Measurements from ENCODE around the gene ASF1A. TPM values are rescaled to one million over a fixed set of nuclear protein-coding genes. Genes with fewer than 3 reads are reported as not detected.

Gene ASF1A
- total RNA-seq, 1 donor from 2014 or later = 41.4 TPM

Other genes starting within 250 kb of the ASF1A start
- gene CEP85L, start 242.6 kb upstream of the ASF1A start, total RNA-seq = 50.3 and 57.6 TPM in 2 replicates
- gene MCM9, start 41.0 kb downstream of the ASF1A start, total RNA-seq = 15.6 and 16.2 TPM in 2 replicates
- gene FAM184A, start 184.5 kb downstream of the ASF1A start, total RNA-seq = 4.8 and 5.5 TPM in 2 replicates

Data from T-helper 1 cell treated with Interleukin-12 subunit alpha and Interleukin-12 subunit beta and Interleukin-4 antibody, amounts not matched to agents 30 ng/mL and 1 ng/mL, for 36 hours (primary cell).